SK-N-SH treated with all-trans-retinoic acid at 6 μM for 48 hours (cell line): Measurements from ENCODE around the gene AMPD1.

Experiments used
- ARNTL ChIP-seq: fragments of 450-650 bp; formaldehyde crosslinking; IDR thresholded peaks from 2 replicates; pipeline ENCODE4 v1.5.0; 2020; ENCODE audit warnings: low read depth, mild to moderate bottlenecking, moderate library complexity, borderline replicate concordance
- ESRRG ChIP-seq: fragments of 250-450 bp; sonication (Bioruptor Pico); IDR thresholded peaks from 2 replicates; pipeline ENCODE4 v1.6.1; 2021; ENCODE audit warnings: mild to moderate bottlenecking
- OSR1 ChIP-seq: fragments of 250-450 bp; sonication (Bioruptor Pico); IDR thresholded peaks from 2 replicates; pipeline ENCODE4 v1.8.0; 2022; ENCODE audit warnings: moderate library complexity, mild to moderate bottlenecking, inconsistent platforms
- RARB ChIP-seq: fragments of 250-450 bp; sonication (Bioruptor Pico); IDR thresholded peaks from 2 replicates; pipeline ENCODE4 v1.8.0; 2021; ENCODE audit warnings: mild to moderate bottlenecking, moderate library complexity
- SNAI2 ChIP-seq: fragments of 250-450 bp; sonication (Bioruptor Pico); IDR thresholded peaks from 2 replicates; pipeline ENCODE4 v1.5.0; 2020; ENCODE audit warnings: mild to moderate bottlenecking, moderate library complexity
- TCF4 ChIP-seq: fragments of 250-450 bp; sonication (Bioruptor Pico); IDR thresholded peaks from 2 replicates; pipeline ENCODE4 v1.8.0; 2021; ENCODE audit warnings: mild to moderate bottlenecking, moderate library complexity, borderline replicate concordance
- TOX ChIP-seq: fragments of 250-450 bp; sonication (Bioruptor Pico); IDR thresholded peaks from 2 replicates; pipeline ENCODE4 v1.8.0; 2021; ENCODE audit warnings: mild to moderate bottlenecking, moderate library complexity, borderline replicate concordance
- ZFP3 ChIP-seq: fragments of 250-450 bp; sonication (Bioruptor Pico); IDR thresholded peaks from 2 replicates; pipeline ENCODE4 v1.5.0; 2020; ENCODE audit warnings: mild to moderate bottlenecking, moderate library complexity
- ZNF70 ChIP-seq: fragments of 450-650 bp; formaldehyde crosslinking; IDR thresholded peaks from 2 replicates; pipeline ENCODE4 v1.5.0; 2020; ENCODE audit warnings: mild to moderate bottlenecking, moderate library complexity
- TF ChIP-seq, protein P1 (sequence below): fragments of 250-450 bp; sonication (Bioruptor Pico); IDR thresholded peaks from 2 replicates; pipeline ENCODE4 v1.5.1; 2020; ENCODE audit warnings: low read depth, mild to moderate bottlenecking, moderate library complexity

DNA sequence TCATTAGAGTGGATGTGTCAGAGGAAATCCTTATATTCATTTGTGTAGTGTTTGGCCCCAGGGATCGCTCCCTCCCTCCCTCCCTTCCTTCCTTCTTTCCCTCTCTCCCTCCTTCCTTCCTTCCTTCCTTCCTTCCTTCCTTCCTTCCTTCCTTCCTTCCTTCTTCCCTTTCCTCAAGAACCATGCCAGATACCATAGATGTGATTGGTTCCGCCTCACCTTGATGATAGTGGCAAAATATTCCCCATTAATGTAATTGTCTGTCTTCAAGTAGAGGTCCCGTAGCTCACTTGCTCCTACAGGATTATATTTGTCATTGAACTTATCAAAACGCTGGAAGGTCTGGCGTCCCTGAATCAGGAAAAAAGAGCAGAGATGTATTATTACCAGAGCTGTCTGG, 17.7 kb downstream of the AMPD1 start:
- TF ChIP-seq RARB: no peak
- no peak for TF ChIP-seq ZNF70 (CRISPR knock-in tag)
- TF ChIP-seq TCF4 (CRISPR knock-in tag): no peak
- TF ChIP-seq, protein P1, sequence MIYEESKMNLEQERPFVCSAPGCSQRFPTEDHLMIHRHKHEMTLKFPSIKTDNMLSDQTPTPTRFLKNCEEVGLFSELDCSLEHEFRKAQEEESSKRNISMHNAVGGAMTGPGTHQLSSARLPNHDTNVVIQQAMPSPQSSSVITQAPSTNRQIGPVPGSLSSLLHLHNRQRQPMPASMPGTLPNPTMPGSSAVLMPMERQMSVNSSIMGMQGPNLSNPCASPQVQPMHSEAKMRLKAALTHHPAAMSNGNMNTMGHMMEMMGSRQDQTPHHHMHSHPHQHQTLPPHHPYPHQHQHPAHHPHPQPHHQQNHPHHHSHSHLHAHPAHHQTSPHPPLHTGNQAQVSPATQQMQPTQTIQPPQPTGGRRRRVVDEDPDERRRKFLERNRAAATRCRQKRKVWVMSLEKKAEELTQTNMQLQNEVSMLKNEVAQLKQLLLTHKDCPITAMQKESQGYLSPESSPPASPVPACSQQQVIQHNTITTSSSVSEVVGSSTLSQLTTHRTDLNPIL (CRISPR knock-in tag): no peak
- TF ChIP-seq ZFP3 (CRISPR knock-in tag): no peak
- no peak for TF ChIP-seq ARNTL
- TF ChIP-seq ESRRG (CRISPR knock-in tag): no peak
- TF ChIP-seq SNAI2 (CRISPR knock-in tag): no peak
- no peak for TF ChIP-seq OSR1
- TF ChIP-seq TOX (CRISPR knock-in tag): no peak
